Breast epithelium (tissue), 3 donors: ENCODE data around the gene TRAIP.
"Not testable (repeated sequence)": the region's sequence is repeated elsewhere in the genome, so short reads cannot be mapped to it uniquely, and the experiment has no call there.

Experiments used
- POLR2A ChIP-seq: fragments of 450-650 bp; IDR thresholded peaks from one replicate; pipeline ENCODE4 v1.6.1; 2016; ENCODE audit warnings: antibody characterized with exemption, mild to moderate bottlenecking, moderate library complexity
- TF ChIP-seq, protein P1 (sequence below), 3 donors: fragments of 450-650 bp; IDR thresholded peaks; one replicate each; pipeline ENCODE4 v1.5.1; 2016 to 2017; ENCODE audit warnings: antibody characterized with exemption in 3 of 3, mild to moderate bottlenecking in 3 of 3, moderate library complexity in 3 of 3

DNA sequence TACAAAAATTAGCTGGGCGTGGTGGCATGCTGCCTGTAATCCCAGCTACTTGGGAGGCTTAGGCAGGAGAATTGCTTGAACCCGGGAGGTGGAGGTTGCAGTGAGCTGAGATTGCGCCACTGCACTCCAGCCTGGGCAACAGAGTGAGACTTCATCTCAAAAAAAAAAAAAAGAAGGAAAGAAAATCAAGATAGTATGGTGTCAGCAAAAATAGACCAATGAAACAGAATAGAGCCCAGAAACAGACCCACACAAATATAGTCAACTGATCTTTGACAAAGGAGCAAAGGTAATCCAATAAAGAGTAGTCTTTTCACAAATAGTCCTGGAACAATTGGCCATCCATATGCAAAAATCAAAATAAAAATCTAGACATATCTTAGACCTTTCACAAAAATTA, 33.2 kb downstream of the TRAIP start:
- TF ChIP-seq, protein P1, sequence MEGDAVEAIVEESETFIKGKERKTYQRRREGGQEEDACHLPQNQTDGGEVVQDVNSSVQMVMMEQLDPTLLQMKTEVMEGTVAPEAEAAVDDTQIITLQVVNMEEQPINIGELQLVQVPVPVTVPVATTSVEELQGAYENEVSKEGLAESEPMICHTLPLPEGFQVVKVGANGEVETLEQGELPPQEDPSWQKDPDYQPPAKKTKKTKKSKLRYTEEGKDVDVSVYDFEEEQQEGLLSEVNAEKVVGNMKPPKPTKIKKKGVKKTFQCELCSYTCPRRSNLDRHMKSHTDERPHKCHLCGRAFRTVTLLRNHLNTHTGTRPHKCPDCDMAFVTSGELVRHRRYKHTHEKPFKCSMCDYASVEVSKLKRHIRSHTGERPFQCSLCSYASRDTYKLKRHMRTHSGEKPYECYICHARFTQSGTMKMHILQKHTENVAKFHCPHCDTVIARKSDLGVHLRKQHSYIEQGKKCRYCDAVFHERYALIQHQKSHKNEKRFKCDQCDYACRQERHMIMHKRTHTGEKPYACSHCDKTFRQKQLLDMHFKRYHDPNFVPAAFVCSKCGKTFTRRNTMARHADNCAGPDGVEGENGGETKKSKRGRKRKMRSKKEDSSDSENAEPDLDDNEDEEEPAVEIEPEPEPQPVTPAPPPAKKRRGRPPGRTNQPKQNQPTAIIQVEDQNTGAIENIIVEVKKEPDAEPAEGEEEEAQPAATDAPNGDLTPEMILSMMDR (IDR thresholded peaks at IDR 0.05) = not testable (repeated sequence)
- not testable (repeated sequence) for TF ChIP-seq POLR2A
